RPMI8226 (cell line): ENCODE measurements around the gene ACTL9.

Experiments used
- DNase-seq: peaks from one replicate; pipeline ENCODE4 v3.0.0-alpha.2; 2015

Gene ACTL9

GRCh38 chr19:8684001-8684902, 14.3 kb downstream of the ACTL9 start:
- DNase-seq: no peak

GRCh38 chr19:8682931-8683330, 15.7 kb downstream of the ACTL9 start:
- DNase-seq: no peak

DNA sequence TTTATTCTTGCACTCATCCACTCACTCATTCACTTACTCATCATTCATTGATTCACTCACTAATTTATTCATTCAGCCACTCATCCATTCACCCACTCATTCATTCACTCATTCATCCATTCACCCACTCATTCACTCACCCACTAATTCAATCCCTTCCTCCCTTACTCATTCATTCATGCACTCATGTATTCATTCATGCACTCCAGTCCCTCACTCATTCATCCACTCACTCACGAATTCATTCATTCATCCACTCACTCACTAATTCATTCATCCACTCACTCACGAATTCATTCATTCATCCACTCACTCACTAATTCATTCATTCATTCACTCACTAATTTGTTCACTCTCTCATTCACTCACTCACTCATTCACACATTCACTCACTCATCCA, 16.1 kb downstream of the ACTL9 start:
- no peak for DNase-seq

DNA sequence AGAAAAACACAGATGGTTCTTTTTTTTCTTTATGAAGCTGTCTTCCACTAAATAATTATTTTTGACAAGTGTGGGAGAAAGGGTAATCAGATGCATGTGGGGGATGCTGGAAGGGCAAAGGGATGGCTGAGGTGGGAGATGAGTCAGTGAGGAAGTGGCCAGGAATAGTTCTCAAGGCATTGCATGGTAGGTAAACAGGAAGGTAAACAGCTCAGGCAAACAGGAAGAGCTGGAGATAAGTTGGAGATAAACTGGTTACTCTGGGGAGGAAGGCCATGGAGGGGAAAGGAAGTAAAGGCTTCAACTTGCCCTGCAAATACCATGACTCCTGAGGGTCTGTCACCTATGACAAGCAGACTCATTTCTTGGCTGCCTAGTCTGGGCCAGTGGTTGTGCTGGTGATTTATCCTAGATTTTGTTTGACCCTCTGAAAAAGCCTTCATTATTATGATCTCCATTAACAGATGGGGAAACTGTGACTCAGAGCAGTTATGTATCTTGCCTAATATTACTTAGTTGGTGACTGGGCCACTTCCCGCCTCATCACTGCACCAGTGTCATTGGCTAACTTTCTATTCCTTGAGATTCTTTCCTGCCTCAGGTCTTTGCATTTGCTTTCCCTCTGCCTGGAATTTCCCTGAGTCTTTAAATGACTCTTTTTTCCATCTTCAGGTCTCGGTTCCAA, 17.1 kb downstream of the ACTL9 start:
- DNase-seq: no peak

- DNase-seq: no peak
Observed at GRCh38 chr19:8680676-8681344, 17.8 kb downstream of the ACTL9 start.

DNA sequence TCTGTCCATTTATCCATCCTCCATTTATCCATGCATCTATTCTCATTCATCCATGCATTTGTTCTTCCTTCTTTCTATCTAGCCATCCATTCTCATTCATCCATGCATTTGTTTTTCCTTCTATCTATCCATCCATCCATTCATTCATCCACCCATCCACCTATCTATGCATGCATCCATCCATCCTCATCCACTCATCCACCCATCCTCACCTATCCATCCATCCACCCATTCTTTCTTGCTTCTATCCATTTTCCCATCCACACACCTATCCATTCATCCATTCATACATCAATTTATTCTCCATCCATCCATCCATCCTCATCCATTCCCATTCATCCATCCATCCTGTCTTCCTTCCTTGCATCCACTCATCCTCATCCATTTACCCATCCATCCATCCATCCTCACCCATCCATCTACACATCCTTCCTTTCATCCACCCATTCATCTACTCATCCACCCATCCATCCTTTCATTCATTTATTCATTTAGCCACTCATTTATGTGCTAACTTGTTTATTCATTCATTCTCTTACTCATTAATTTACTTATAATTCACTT, 20.3 kb downstream of the ACTL9 start:
- no peak for DNase-seq

DNA sequence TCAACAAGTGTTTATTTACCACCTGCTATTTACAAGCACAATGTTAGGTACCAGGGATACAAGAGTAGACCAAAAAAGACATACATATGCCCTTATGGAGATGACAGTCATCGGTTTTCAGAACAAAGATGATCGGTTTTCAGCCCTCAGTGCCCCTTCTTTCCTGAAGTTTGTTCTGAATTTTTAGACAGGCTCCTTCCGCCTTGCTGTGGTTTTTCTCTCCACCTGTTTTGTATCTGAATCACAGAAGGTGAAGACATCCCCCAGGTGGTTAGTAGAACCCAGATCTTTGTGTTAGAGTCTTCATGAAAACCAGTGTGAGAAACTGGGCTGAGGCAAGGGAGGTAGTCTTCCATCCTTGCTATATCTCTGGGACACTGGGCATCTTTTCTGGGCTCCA, 23.5 kb downstream of the ACTL9 start:
- no peak for DNase-seq

DNA sequence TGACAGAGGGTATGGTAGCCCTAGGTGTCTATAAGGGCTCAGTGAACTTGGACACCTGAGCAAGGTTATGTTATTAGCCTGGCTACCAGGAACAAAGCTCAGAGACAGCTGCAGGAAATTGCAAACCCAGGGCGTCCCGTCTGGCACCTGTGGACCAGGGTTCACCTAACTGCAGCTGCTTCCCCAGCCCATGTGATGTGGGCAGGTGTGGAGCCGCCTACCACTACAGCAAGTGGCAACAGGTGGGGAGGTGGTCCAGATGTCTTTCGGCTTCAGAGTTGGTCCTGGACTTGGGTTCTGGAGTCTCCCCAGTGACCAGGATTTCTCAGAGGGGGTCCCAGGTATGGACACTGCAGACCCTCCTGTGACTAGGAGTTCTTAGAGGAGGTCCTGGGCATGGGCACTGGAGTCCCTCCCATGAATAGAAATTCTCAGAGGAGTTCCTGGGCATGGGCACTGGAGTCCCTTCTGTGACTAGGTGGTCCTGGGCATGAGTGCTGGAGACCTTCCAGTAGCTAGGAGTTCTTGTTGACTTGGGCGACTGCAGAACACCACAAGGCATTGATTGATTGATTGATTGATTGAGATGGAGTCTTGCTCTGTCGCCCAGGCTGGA, 25.2 kb downstream of the ACTL9 start:
- DNase-seq: peak; percentile 74

- no peak for DNase-seq
Observed at GRCh38 chr19:8666814-8667405, 31.7 kb downstream of the ACTL9 start.

GRCh38 chr19:8665468-8666213, 33.0 kb downstream of the ACTL9 start:
- no peak for DNase-seq

DNA sequence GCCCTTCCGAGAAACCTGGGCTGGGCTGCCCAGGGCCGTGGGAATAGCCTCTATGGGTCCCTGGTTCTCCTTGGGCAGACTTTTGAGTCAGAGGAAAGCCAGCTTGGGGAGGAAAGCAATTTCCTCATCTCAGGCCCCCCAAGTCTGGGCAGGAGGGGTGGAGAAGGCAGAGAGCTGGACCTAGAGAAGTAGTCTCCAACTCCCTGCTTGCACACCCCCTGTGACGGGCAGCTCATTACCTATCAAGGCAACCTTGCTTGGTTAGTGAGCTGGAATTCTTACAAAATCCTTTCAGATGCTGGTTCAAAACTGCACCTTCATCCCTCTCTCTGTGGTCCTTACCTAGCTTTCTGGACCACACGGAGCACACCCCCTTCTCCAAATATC, 33.9 kb downstream of the ACTL9 start:
- DNase-seq: no peak

GRCh38 chr19:8663920-8664670, 34.5 kb downstream of the ACTL9 start:
- peak; percentile 43 for DNase-seq

GRCh38 chr19:8662263-8662662, 36.3 kb downstream of the ACTL9 start:
- DNase-seq: no peak

- DNase-seq: no peak
Observed at GRCh38 chr19:8659905-8660304, 38.7 kb downstream of the ACTL9 start.

DNA sequence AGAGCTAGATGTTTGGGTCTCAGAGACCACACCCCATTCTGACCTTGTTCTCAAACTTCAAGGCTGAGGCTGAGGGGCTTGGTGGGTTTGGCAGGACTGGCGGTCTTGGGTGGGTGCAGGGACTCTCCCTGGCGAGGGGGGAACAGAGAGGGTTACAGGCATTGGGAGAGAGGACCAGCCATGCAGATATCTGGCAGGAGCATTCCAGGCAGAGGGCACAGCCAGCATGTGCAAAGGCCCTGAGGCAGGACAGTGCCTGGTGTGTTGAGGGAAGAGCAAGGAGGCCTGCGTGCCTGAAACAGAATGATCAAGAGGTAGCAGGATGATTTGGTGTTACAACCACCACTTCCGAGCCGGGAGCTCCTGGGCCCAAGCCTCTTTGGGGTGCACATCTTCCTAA, 40.7 kb downstream of the ACTL9 start:
- DNase-seq: no peak

DNA sequence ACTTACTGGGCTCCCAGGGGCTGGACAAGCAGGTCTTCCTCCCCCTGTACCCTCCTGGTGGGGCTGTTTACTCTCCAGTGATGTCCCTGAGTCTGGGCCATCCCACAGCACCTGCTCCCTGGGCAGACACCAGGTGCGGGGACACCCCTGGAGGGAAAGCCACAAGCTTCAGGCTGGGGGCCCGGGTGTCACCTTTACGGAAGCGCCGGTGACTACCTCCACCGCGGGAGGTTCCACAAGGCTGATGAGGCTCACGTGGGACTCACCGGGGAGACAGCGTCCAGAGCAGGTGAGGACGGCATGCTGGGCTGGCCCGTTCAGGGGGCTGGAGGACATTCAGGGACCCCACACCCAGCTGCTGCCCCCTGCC, 43.3 kb downstream of the ACTL9 start:
- peak; percentile 86 for DNase-seq

DNA sequence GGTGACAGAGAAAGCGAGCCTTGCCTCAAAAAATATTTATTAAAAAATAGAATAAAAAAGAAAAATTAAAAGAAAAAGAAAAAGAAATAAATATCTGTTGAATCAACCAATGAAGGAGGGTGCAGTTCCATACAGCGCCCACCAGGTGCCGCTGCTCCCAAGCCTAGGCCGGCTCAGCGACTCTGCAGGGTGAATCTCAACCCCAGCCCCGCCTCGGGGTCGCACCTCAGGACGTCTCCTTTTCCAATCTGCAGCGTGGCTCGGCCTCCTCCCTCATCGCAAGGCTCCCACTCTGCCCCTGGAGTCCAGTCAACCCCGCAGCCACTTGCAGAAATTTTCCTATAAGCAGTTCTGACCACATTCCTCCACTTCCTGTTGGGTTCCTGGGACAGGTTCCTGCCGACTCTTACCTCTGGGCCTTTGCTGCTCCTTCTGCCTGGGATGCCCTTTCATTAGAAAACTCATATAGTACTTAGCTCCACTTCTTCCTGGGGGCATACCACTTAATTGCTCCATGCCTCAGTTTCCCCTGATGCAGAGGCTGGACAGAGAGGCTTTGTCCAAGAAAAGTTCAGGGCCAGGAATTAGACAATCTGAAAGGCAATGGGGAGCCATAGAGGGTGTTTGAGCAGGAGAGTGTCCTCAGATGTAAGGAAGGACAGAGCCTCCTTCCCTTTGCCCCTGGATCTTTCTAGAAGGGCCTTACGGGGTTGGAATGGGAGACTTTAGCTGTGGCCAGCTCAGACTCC, 43.8 kb downstream of the ACTL9 start:
- DNase-seq: peak; percentile 70

DNA sequence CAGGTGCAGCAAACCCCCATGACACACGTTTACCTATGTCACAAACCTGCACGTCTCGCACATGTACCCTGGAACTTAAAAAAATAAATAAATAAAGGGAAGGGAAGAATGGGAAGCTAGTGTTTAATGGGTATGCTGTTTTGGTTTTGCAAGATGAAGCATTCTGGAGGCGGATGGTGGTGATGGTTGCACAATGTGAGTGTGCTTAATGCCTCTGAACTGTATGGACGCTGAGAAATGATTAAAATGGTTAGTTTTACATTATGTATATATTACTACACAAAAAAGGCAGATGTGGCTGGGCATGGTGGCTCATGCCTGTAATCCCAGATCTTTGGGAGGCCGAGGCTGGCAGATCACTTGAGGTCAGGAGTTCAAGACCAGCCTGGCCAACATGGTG, 50.4 kb downstream of the ACTL9 start:
- DNase-seq: no peak
